Smooth muscle cell (in vitro differentiated cells): ENCODE measurements around the gene SLFN12L. TPM values are rescaled to one million over a fixed set of nuclear protein-coding genes. Genes with fewer than 3 reads are reported as not detected.
A peak's percentile ranks its signal among the peaks of the same experiment; 100 is the strongest.

Source experiments
- DNase-seq: peaks from one replicate; lab custom pipeline; 2025; ENCODE audit not compliant: unreplicated experiment; lab: John Stamatoyannopoulos, UW
- H2AFZ ChIP-seq: fragments of 200-600 bp; sonication (generic); 2 replicates; pipeline ENCODE4 v1.6.0; 2016; ENCODE audit warnings: antibody characterized with exemption, low read depth, mild to moderate bottlenecking
- H3F3A ChIP-seq: fragments of 200-600 bp; sonication (generic); 2 replicates; pipeline ENCODE4 v1.6.0; 2017; ENCODE audit warnings: antibody characterized with exemption, low read depth
- H3K27ac ChIP-seq: fragments of 200-600 bp; sonication (generic); 2 replicates; pipeline ENCODE4 v1.5.1; 2016; ENCODE audit warnings: low read depth, mild to moderate bottlenecking
- H3K27me3 ChIP-seq: fragments of 200-600 bp; sonication (generic); 2 replicates; pipeline ENCODE4 v1.6.1; 2016; ENCODE audit warnings: low read depth, mild to moderate bottlenecking
- H3K36me3 ChIP-seq: fragments of 200-600 bp; sonication (generic); 2 replicates; pipeline ENCODE4 v1.5.1; 2016; ENCODE audit warnings: low read depth
- H3K4me1 ChIP-seq: fragments of 200-600 bp; sonication (generic); 2 replicates; pipeline ENCODE4 v1.5.1; 2016; ENCODE audit warnings: low read depth
- H3K4me2 ChIP-seq: fragments of 200-600 bp; sonication (generic); 2 replicates; pipeline ENCODE4 v1.6.0; 2016; ENCODE audit warnings: mild to moderate bottlenecking
- H3K4me3 ChIP-seq: fragments of 200-600 bp; sonication (generic); 2 replicates; pipeline ENCODE4 v1.5.1; 2016; ENCODE audit warnings: mild to moderate bottlenecking
- H3K79me2 ChIP-seq: fragments of 200-600 bp; sonication (generic); 2 replicates; pipeline ENCODE4 v1.6.0; 2016; ENCODE audit warnings: low read depth, mild to moderate bottlenecking
- H3K9ac ChIP-seq: fragments of 200-600 bp; sonication (generic); 2 replicates; pipeline ENCODE4 v1.6.0; 2016; ENCODE audit warnings: low read depth
- H3K9me3 ChIP-seq: fragments of 200-600 bp; sonication (generic); replicated peaks from 2 replicates; pipeline ENCODE4 v1.5.1; 2016; ENCODE audit warnings: low read depth
- H4K20me1 ChIP-seq: fragments of 200-600 bp; sonication (generic); 2 replicates; pipeline ENCODE4 v1.6.0; 2016; ENCODE audit warnings: low read depth
- CTCF ChIP-seq: fragments of 200-600 bp; sonication (generic); IDR thresholded peaks from 2 replicates; pipeline ENCODE4 v1.5.1; 2017; ENCODE audit warnings: borderline replicate concordance, mild to moderate bottlenecking, antibody characterized with exemption; ENCODE audit not compliant: insufficient read depth, poor library complexity, severe bottlenecking
- WGBS: methylation state at CpG from one replicate; pipeline ENCODE4 v1.1.7; 2016; ENCODE audit warnings: low lambda C conversion rate; 5-methylcytosine and 5-hydroxymethylcytosine counted together
- polyA plus RNA-seq: library from polyadenylated mRNA; unstranded; fragments of >200 nt; fragmentation: Nextera tagmentation; extraction: Ambion mirVana; gene quantifications from 2 replicates; pipeline ENCODE4 v1.2.1, GENCODE V29; 2016
- small RNA-seq: library from RNA; depleted of rRNA; stranded (forward); fragments of <200 nt; gene quantifications from one replicate; pipeline ENCODE3, GENCODE V24; 2014
- total RNA-seq: library from RNA; depleted of rRNA; stranded (reverse); fragments of >200 nt; gene quantifications from 2 replicates; pipeline ENCODE4 v1.2.3, GENCODE V29; 2014

Gene SLFN12L
- total and polyA plus RNA-seq, 2 experiments from 2014 or later: not detected

DNA sequence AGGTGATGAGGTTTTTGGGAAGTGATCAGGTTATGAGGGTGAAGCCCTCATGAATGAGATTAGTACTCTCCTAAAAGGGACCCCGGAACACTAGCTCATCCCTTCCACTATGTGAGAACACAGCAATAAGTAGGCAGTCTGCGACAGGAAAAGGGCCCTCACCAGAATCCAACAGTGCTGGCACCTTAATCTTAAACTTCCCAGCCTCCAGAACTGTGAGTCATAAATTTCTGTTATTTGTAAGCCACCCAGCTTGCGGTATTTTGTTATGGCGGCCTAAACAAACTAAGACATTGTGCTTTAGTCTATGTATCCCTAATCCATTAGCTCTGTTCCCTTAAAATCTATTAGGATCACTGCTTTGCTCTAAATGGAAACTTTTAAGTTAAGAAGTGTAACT, 113.7 kb downstream of the SLFN12L start:
- H3K9me3 ChIP-seq: no peaks in the 10 kb centered on the region
- H3K4me1 ChIP-seq: no peaks in the 10 kb centered on the region
- peak overlapping the region; percentile 24 for H3K27ac ChIP-seq
- H3K79me2 ChIP-seq: peaks cover 6% of the 10 kb centered on the region
- DNase-seq: no peak
- no peak overlapping the region for H3K4me3 ChIP-seq
- H2AFZ ChIP-seq: no peak overlapping the region
- WGBS: 39% methylated on average over 4 of the region's 4 CpGs
- H4K20me1 ChIP-seq: peaks cover 4% of the 10 kb centered on the region
- no peaks in the 10 kb centered on the region for H3K27me3 ChIP-seq
- TF ChIP-seq CTCF: no peak
- no peak overlapping the region for H3K9ac ChIP-seq
- peak overlapping the region; percentile 10 for H3K4me2 ChIP-seq
- no peaks in the 10 kb centered on the region for H3F3A ChIP-seq
- H3K36me3 ChIP-seq: no peaks in the 10 kb centered on the region

Small RNA genes lying within 50 kb of the gene (small RNA-seq; reads per million reads assigned to genes)
- gene AC015911.1 (not detected), gene SNORD7 (104 reads per million, percentile 98 among the genes with 10 or more reads in this experiment)

Other genes starting within 250 kb of the SLFN12L start
- 4.3 and 4.4 TPM in 2 replicates for gene SLFN11, start 164.1 kb downstream of the SLFN12L start, total RNA-seq
- gene SLFN11, start 164.1 kb downstream of the SLFN12L start, polyA plus RNA-seq: 1.4 and 1.8 TPM in 2 replicates
- 14.3 and 17.7 TPM in 2 replicates for gene SLFN12, start 105.2 kb downstream of the SLFN12L start, total RNA-seq
- 2.8 and 4.4 TPM in 2 replicates for gene SLFN12, start 105.2 kb downstream of the SLFN12L start, polyA plus RNA-seq
- gene SLFN13, start 88.9 kb downstream of the SLFN12L start, total RNA-seq: 0.45 and 5.1 TPM in 2 replicates
- 0.30 and 0.83 TPM in 2 replicates for gene SLFN13, start 88.9 kb downstream of the SLFN12L start, polyA plus RNA-seq
- gene SLFN14, start 23.1 kb upstream of the SLFN12L start, total RNA-seq: not detected in 2 replicates
- gene SLFN14, start 23.1 kb upstream of the SLFN12L start, polyA plus RNA-seq: not detected in 2 replicates
- 8.6 and 10.2 TPM in 2 replicates for gene PEX12, start 40.9 kb upstream of the SLFN12L start, total RNA-seq
- 2.8 and 3.5 TPM in 2 replicates for gene PEX12, start 40.9 kb upstream of the SLFN12L start, polyA plus RNA-seq
- 92.3 and 94.6 TPM in 2 replicates for gene AP2B1, start 49.6 kb upstream of the SLFN12L start, total RNA-seq
- 45.0 and 58.5 TPM in 2 replicates for gene AP2B1, start 49.6 kb upstream of the SLFN12L start, polyA plus RNA-seq
- 6.8 and 8.2 TPM in 2 replicates for gene RASL10B, start 194.0 kb upstream of the SLFN12L start, total RNA-seq
- gene RASL10B, start 194.0 kb upstream of the SLFN12L start, polyA plus RNA-seq: 11.0 and 18.6 TPM in 2 replicates
- gene GAS2L2, start 215.6 kb upstream of the SLFN12L start, total RNA-seq: not detected in 2 replicates
- not detected in 2 replicates for gene GAS2L2, start 215.6 kb upstream of the SLFN12L start, polyA plus RNA-seq
- not detected in 2 replicates for gene C17orf50, start 223.2 kb upstream of the SLFN12L start, total RNA-seq
- gene C17orf50, start 223.2 kb upstream of the SLFN12L start, polyA plus RNA-seq: 0.33 TPM in 1 of 2 replicates, not detected in the other